H1 (cell line): ENCODE measurements around the gene SSBP3. TPM values are rescaled to one million over a fixed set of nuclear protein-coding genes. Genes with fewer than 3 reads are reported as not detected.

Source experiments
- CTCF ChIA-PET: fragments of 300-600 bp; sonication (Branson Sonifier 250); formaldehyde crosslinking; loops from one replicate; lab custom pipeline; 2021; ENCODE audit not compliant: partially characterized antibody; lab: Charles Lee
- POLR2A ChIA-PET: fragments of 300-600 bp; sonication (Branson Sonifier 250); formaldehyde crosslinking; loops from one replicate; lab custom pipeline; 2021; ENCODE audit warnings: inconsistent platforms; ENCODE audit not compliant: partially characterized antibody; lab: Charles Lee
- DNase-seq, 2 experiments: peaks; one replicate each; pipeline versions ENCODE4 v3.0.0 to v3.0.0-alpha.2; 2010 to 2022; ENCODE audit warnings: low spot score in 2 of 2, low read depth in 1 of 2, mixed read lengths in 1 of 2
- FAIRE-seq: peaks from 2 replicates; lab custom pipeline; 2011; peaks lifted over from hg19 to GRCh38; lab: Jason Lieb, UNC
- H2AFZ ChIP-seq: 2 replicates; pipeline ENCODE4 v1.8.1; 2012; ENCODE audit warnings: low read length, inconsistent platforms
- H2AK5ac ChIP-seq: 2 replicates; pipeline ENCODE4 v1.6.1; 2013; ENCODE audit warnings: low read depth, low read length
- H2BK120ac ChIP-seq: replicated peaks from 2 replicates; pipeline ENCODE3; 2013; ENCODE audit warnings: low read depth, low read length, inconsistent platforms
- H2BK12ac ChIP-seq: 2 replicates; pipeline ENCODE4 v1.6.1; 2013; ENCODE audit warnings: low read depth, low read length
- H2BK15ac ChIP-seq: 2 replicates; pipeline ENCODE4 v1.6.1; 2013; ENCODE audit warnings: low read length
- H2BK20ac ChIP-seq: 2 replicates; pipeline ENCODE4 v1.6.1; 2013; ENCODE audit warnings: low read length
- H2BK5ac ChIP-seq: 2 replicates; pipeline ENCODE4 v1.6.1; 2013; ENCODE audit warnings: low read depth, low read length
- H3K14ac ChIP-seq: 2 replicates; pipeline ENCODE4 v1.6.1; 2013; ENCODE audit warnings: inconsistent platforms; ENCODE audit not compliant: insufficient read length
- H3K18ac ChIP-seq: 2 replicates; pipeline ENCODE4 v1.6.1; 2013; ENCODE audit warnings: low read length; ENCODE audit errors: extremely low read depth
- H3K23ac ChIP-seq: 2 replicates; pipeline ENCODE4 v1.6.1; 2013; ENCODE audit warnings: inconsistent platforms; ENCODE audit not compliant: insufficient read length
- H3K23me2 ChIP-seq: 2 replicates; pipeline ENCODE4 v1.6.1; 2013; ENCODE audit warnings: low read depth, low read length
- H3K27ac ChIP-seq: 2 replicates; pipeline ENCODE4 v1.6.1; 2011; ENCODE audit warnings: low read depth, low read length, inconsistent platforms
- H3K27me3 ChIP-seq, 4 experiments: replicated peaks in 1 of 4; 1 replicate in 1 of 4; 2 replicates in 3 of 4; pipeline versions ENCODE4 v1.6.1 to v1.8.1; 2011 to 2013; ENCODE audit warnings: low read length in 3 of 4, mild to moderate bottlenecking in 3 of 4, inconsistent platforms in 2 of 4, mixed read lengths in 2 of 4, moderate library complexity in 1 of 4; ENCODE audit not compliant: control insufficient read depth in 3 of 4, insufficient read depth in 3 of 4; ENCODE audit errors: extremely low read depth in 1 of 4
- H3K36me3 ChIP-seq, 4 experiments: 2 replicates each; pipeline versions ENCODE4 v1.6.1 to v1.8.1; 2011 to 2013; ENCODE audit warnings: mild to moderate bottlenecking in 4 of 4, low read length in 3 of 4, moderate library complexity in 2 of 4, control low read depth in 1 of 4, inconsistent platforms in 1 of 4; ENCODE audit not compliant: insufficient read depth in 4 of 4, control insufficient read depth in 2 of 4
- H3K4ac ChIP-seq: replicated peaks from 2 replicates; pipeline ENCODE3; 2013; ENCODE audit warnings: low read length, low read depth, mixed read lengths, inconsistent platforms; ENCODE audit not compliant: insufficient read length
- H3K4me1 ChIP-seq, 4 experiments: replicated peaks in 1 of 4; 1 replicate in 1 of 4; 2 replicates in 3 of 4; pipeline versions ENCODE4 v1.6.1 to v1.8.1; 2011 to 2013; ENCODE audit warnings: low read length in 3 of 4, inconsistent platforms in 2 of 4, mixed read lengths in 1 of 4; ENCODE audit not compliant: insufficient read depth in 4 of 4, control insufficient read depth in 3 of 4
- H3K4me2 ChIP-seq, 2 experiments: 2 replicates each; pipeline versions ENCODE4 v1.6.1 to v1.8.1; 2011 to 2013; ENCODE audit warnings: low read depth in 2 of 2, low read length in 2 of 2, control low read depth in 1 of 2, inconsistent platforms in 1 of 2, mild to moderate bottlenecking in 1 of 2; ENCODE audit not compliant: insufficient read depth in 1 of 2
- H3K4me3 ChIP-seq, 4 experiments: fragments of 200-600, 300-600 bp in 1 of 4; sonication (generic), shearing (Covaris generic), sonication (Bioruptor Twin) in 1 of 4; 2 replicates each; pipeline versions ENCODE4 v1.5.1 to v1.8.1; 2011 to 2016; ENCODE audit warnings: low read length in 4 of 4, low read depth in 3 of 4, control low read depth in 2 of 4, inconsistent platforms in 2 of 4, mild to moderate bottlenecking in 2 of 4, mixed read lengths in 1 of 4, moderate library complexity in 1 of 4; ENCODE audit not compliant: insufficient read depth in 2 of 4; ENCODE audit errors: extremely low read depth in 1 of 4
- H3K56ac ChIP-seq: replicated peaks from 2 replicates; pipeline ENCODE3; 2013; ENCODE audit warnings: low read depth, mild to moderate bottlenecking, mixed read lengths, low read length, inconsistent platforms; ENCODE audit not compliant: insufficient read length
- H3K79me1 ChIP-seq: 2 replicates; pipeline ENCODE4 v1.6.1; 2013; ENCODE audit warnings: low read depth, low read length, control low read depth
- H3K79me2 ChIP-seq, 2 experiments: 2 replicates each; pipeline versions ENCODE4 v1.6.1 to v1.8.1; 2012 to 2013; ENCODE audit warnings: low read length in 2 of 2, mild to moderate bottlenecking in 2 of 2, inconsistent platforms in 1 of 2; ENCODE audit not compliant: insufficient read depth in 2 of 2, control insufficient read depth in 1 of 2
- H3K9ac ChIP-seq, 4 experiments: replicated peaks in 1 of 4; 1 replicate in 1 of 4; 2 replicates in 3 of 4; pipeline versions ENCODE4 v1.6.1 to v1.8.1; 2011 to 2013; ENCODE audit warnings: low read depth in 3 of 4, low read length in 3 of 4, control low read depth in 2 of 4, mild to moderate bottlenecking in 2 of 4, moderate library complexity in 2 of 4, inconsistent platforms in 1 of 4; ENCODE audit errors: extremely low read depth in 1 of 4
- H3K9me3 ChIP-seq, 2 experiments: 2 replicates each; pipeline versions ENCODE4 v1.6.1 to v1.8.1; 2012 to 2013; ENCODE audit warnings: mild to moderate bottlenecking in 2 of 2, moderate library complexity in 2 of 2, control low read depth in 1 of 2, inconsistent platforms in 1 of 2, low read depth in 1 of 2, low read length in 1 of 2, mixed read lengths in 1 of 2; ENCODE audit not compliant: insufficient read depth in 2 of 2
- H4K20me1 ChIP-seq, 2 experiments: replicated peaks in 1 of 2; 2 replicates each; pipeline versions ENCODE3 to v1.8.1; 2011 to 2013; ENCODE audit warnings: inconsistent platforms in 2 of 2, low read length in 2 of 2, mild to moderate bottlenecking in 1 of 2; ENCODE audit not compliant: insufficient read depth in 2 of 2, control insufficient read depth in 1 of 2
- H4K5ac ChIP-seq: 2 replicates; pipeline ENCODE4 v1.6.1; 2013; ENCODE audit warnings: low read length, low read depth, mixed read lengths, inconsistent platforms; ENCODE audit not compliant: insufficient read length
- H4K8ac ChIP-seq: 2 replicates; pipeline ENCODE4 v1.8.0; 2013; ENCODE audit warnings: mild to moderate bottlenecking, moderate library complexity, low read length, inconsistent platforms; ENCODE audit not compliant: insufficient read depth; ENCODE audit errors: extremely low read depth
- H4K91ac ChIP-seq: replicated peaks from 2 replicates; pipeline ENCODE3; 2013; ENCODE audit warnings: low read length, mixed read lengths, inconsistent platforms; ENCODE audit not compliant: insufficient read length
- CREB1 ChIP-seq: IDR thresholded peaks from 2 replicates; pipeline ENCODE4 v1.6.1; 2012; ENCODE audit warnings: inconsistent platforms
- POLR2AphosphoS5 ChIP-seq: IDR thresholded peaks from 2 replicates; pipeline ENCODE4 v1.6.1; 2011; ENCODE audit warnings: low read depth, low read length
- WGBS, 2 experiments: shearing (Covaris generic) in 1 of 2; methylation state at CpG; one replicate each; pipeline versions ENCODE4 v1.1.6 to v1.1.7; 2013 to 2015; ENCODE audit warnings: low lambda C conversion rate in 2 of 2, mixed read lengths in 2 of 2, inconsistent platforms in 1 of 2, low coverage in 1 of 2, missing lambda C conversion rate in 1 of 2; ENCODE audit not compliant: insufficient replicate concordance in 2 of 2, insufficient coverage in 1 of 2, insufficient read length in 1 of 2; ENCODE audit errors: extremely low coverage in 1 of 2, missing lambda C conversion rate in 1 of 2; 5-methylcytosine and 5-hydroxymethylcytosine counted together
- polyA plus RNA-seq, 7 experiments: library from polyadenylated mRNA; depleted of rRNA in 3 of 7; stranded (reverse) in 5 of 7; unstranded in 2 of 7; fragments of >200 nt in 5 of 7; fragments of 200-250 nt in 2 of 7; gene quantifications; 1 replicate in 5 of 7; 2 replicates in 1 of 7; 4 replicates in 1 of 7; pipeline versions ENCODE4 v1.2.1 to v1.2.3, GENCODE V29; 2011 to 2013; ENCODE audit warnings: missing spikeins in 2 of 7, mixed read lengths in 2 of 7
- total RNA-seq: library from RNA; stranded (reverse); fragmentation: NEBNext Ultra II Directional; extraction: Animal tissue kit (Norgen Biotek cat#: 25700); gene quantifications from 2 replicates; pipeline ENCODE4 v1.2.1, GENCODE V29; 2021

SSBP3 gene
- total and polyA plus RNA-seq, 2 of the 8 experiments (the other 6 are each of a cell fraction or from before 2014, with no cell fraction given): 99.7 to 133 TPM

GRCh38 chr1:54221113-54221834, 184.9 kb downstream of the SSBP3 start:
- H3K56ac ChIP-seq: no peak overlapping the region
- no peak overlapping the region for H2BK20ac ChIP-seq
- no peak overlapping the region for H4K91ac ChIP-seq
- H2BK120ac ChIP-seq: no peak overlapping the region
- DNase-seq (no peak), FAIRE-seq (no peak)
- no peak overlapping the region for H3K14ac ChIP-seq
- H3K4me3 ChIP-seq: no peak overlapping the region
- no peaks in the 10 kb centered on the region for H3K79me2 ChIP-seq
- H2BK5ac ChIP-seq: no peak overlapping the region
- H2BK15ac ChIP-seq: no peak overlapping the region
- no peak overlapping the region for H2AK5ac ChIP-seq
- no peak overlapping the region for H3K27ac ChIP-seq
- H3K36me3 ChIP-seq: peaks cover 12 to 31% (median 18%) of the 10 kb centered on the region in 4 experiments
- no peak overlapping the region for H4K8ac ChIP-seq
- POLR2A ChIA-PET: interaction anchor here (0.9 to 7.1 kb wide), 6 partner anchors 8 to 268 kb away, joined by 3 to 50 read pairs (median 5); partner anchors contain the start of genes CYB5RL and MRPL37
- WGBS, 2 experiments: 93% methylated on average over 12 of the region's 12 CpGs; no CpG with 5 or more reads in 1 of the 2 experiments
- no peaks in the 10 kb centered on the region for H3K23me2 ChIP-seq
- H3K4ac ChIP-seq: peak overlapping the region; percentile 34
- CTCF ChIA-PET: interaction anchor here (0.6 to 3.7 kb wide), 7 partner anchors 7 to 450 kb away, joined by 3 to 19 read pairs (median 4); no protein-coding TSS in a partner anchor
- no peaks in the 10 kb centered on the region for H3K27me3 ChIP-seq
- H4K20me1 ChIP-seq: peaks cover 7 to 12% of the 10 kb centered on the region in 2 experiments
- H3K4me2 ChIP-seq: no peak overlapping the region
- no peaks in the 10 kb centered on the region for H3K9me3 ChIP-seq
- TF ChIP-seq CREB1 (no peak), POLR2AphosphoS5 (peak; percentile 61; the same call in 1 of the 2 replicates)
- H3K4me1 ChIP-seq: peaks cover 0 to 4% (median 2%) of the 10 kb centered on the region in 4 experiments; a peak in 3 of 7 replicates
- no peak overlapping the region for H3K23ac ChIP-seq
- no peak overlapping the region for H2AFZ ChIP-seq
- 0 out of 2 replicates have a peak overlapping the region, but pooled peaks have one; percentile 68 for H2BK12ac ChIP-seq
- H3K18ac ChIP-seq: no peak overlapping the region
- H3K79me1 ChIP-seq: peaks cover 3% of the 10 kb centered on the region; the same call in 1 of the 2 replicates
- 0 out of 7 replicates have a peak overlapping the region, but pooled peaks of 1 of the 4 experiments have one; percentile 5 for H3K9ac ChIP-seq
- no peak overlapping the region for H4K5ac ChIP-seq
